GM19397 (cell line): ENCODE results near the gene IP6K3.

Experiments
- ATAC-seq: cut with Tn5 transposase; IDR thresholded peaks from one replicate; pipeline ENCODE4 v1.9.1; 2021; ENCODE audit warnings: mild to moderate bottlenecking, moderate library complexity; ENCODE audit not compliant: unreplicated experiment

Gene IP6K3, protein sequence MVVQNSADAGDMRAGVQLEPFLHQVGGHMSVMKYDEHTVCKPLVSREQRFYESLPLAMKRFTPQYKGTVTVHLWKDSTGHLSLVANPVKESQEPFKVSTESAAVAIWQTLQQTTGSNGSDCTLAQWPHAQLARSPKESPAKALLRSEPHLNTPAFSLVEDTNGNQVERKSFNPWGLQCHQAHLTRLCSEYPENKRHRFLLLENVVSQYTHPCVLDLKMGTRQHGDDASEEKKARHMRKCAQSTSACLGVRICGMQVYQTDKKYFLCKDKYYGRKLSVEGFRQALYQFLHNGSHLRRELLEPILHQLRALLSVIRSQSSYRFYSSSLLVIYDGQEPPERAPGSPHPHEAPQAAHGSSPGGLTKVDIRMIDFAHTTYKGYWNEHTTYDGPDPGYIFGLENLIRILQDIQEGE

DNA sequence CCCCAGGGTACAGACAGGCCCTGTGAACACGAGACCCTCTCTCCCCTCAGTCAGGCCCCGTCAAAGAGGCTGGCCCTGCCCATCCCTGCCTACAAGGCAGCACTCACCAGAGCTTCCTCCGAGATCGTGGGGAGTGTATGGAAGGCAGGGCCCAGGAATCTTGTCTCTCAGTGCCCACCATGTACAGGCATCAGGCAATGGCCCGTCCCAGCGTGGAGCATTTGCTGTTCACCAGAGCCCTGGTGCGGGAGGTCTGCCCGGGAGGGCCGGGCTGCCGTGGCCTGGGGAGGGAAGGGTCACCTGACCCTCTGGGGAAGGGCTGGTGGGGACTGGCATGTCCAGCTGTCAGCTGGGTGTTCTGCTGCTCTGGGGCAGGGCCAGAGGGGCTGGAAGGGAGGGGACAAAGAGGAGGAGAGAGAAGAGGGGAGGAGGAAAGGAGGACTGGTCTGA, at the start of gene IP6K3:
Gene IP6K3, minus strand, starts transcription at position 255 of the 450 bp plus-strand sequence. CDS start 11,429 bp downstream, outside the sequence.
- no peak for ATAC-seq

DNA sequence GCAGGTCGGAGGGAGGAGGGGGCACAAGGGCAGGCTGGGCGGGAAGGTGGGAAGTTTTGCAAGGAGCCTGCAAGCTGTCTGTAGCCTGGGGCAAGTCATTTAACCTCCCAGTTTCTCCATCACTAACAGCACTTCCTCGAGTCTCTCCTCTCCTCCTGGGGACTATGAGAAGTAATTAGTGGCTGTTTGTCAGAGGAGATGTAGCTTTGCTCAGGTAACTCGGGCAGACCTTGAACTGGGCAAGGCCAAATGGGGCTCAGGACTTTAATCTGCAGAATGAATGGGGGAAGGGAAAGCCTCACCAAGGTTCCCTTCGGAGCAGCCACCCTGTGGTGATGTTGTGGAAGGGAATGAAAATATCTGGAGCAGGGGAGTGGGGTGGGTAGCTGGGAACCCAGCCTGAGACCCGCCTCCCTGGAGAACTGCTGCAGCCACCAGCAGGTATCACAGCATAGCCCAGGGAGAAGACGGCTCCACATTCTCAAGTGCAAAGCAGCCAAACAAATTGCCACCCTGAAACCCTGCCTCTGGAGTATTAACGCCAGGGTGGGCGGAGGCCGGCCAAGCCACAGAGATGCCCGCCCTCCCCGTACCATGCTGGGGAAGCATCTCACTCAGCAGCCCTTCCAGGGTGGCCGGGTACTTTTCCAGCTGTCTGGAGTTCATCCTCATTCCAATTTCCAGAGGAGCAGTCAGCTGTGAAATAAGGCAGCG, 48.4 kb upstream of the IP6K3 start:
- ATAC-seq: no peak

DNA sequence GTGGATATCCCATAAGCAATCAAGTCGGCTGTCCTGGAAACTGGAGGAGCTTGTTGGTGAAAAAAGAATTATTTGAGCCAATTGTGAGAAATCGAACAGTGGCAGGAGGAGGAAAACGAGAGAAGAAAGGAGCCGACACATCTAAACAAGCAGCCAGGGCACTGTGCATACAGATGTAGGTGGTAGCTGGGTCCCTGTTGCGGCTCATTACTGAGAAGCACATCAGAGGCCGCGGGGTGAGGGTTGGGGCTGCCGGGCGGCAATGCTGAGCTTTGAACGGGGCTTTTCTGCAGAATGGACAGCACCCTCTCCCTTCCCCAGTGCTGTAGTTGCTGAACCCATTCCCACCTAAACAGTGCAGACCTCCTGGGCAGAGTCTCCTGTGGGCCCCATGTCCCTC, 46.3 kb upstream of the IP6K3 start:
- no peak for ATAC-seq

DNA sequence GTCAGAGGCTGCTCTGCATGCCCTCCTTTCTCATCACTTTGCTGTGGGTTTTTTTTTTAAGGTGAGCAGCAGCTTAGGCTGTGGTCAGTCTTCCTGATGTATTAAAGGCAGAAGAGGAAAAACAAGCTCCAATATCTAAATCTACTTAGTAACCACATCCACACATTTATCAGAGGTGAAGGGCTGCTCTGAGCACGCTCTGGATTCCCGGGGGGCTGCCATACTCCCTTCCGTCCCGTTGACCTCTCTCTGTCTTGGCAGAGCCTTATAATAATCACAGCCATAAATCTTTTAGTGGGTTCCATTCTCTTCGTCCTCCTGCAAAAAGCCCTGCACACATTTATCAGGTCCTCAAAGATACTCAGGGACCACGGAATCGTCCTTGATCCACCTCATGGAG, 44.9 kb upstream of the IP6K3 start:
- no peak for ATAC-seq

DNA sequence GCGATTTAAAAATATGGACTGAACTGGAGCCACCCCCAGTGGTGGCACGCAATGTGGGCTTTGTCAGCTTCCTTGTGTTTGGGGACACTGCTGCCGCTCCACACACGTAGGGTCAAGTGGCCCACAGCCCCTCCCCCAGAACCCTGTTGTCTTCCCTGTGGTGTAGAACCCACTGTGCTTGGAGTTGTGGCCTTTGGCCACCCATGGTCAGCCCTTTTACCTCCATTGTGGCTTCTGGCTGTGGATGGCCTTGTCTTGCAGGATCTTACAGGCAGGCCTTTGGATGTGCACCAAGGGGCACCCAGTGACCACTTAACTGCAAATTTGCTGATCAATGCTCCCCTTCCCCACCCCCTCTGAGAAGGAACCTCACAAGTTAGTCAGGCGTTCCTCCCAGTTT, 44.2 kb upstream of the IP6K3 start:
- ATAC-seq: no peak

DNA sequence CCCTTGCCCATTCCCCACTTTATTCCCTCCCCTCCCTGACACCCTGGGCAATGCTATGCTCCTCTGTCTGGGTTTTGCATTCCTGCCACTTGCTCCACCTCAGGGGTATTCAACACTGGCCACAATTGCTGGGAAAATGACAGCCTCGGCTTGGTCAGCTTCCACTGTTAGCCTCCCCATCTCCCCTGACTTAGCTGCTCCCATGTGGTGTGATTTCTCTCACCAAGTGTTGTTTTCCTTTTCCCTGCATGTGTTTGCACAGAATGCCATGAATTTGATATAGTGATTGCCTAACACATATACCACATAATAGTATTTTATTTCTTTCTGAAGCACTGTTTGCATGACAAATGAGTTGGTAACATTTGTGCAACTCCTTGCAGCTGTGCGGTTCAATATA, 43.7 kb upstream of the IP6K3 start:
- ATAC-seq: no peak

DNA sequence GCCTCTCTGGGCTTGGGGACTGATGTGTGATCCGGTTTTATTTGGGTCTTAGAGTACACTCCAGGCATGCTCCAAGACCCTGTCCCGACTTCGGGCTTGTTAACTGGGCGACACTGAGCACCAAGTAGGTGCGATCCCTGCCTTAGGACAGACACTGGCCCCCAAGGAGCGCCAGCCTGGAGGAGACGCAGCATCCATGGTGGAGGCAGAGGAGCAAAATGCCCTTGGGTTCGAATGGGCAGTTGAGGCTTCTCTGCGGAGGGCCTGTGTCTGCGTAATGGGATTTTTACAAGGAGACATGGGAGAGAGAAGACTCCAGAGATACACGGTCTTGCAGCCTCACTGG, 42.8 kb upstream of the IP6K3 start:
- ATAC-seq: no peak

DNA sequence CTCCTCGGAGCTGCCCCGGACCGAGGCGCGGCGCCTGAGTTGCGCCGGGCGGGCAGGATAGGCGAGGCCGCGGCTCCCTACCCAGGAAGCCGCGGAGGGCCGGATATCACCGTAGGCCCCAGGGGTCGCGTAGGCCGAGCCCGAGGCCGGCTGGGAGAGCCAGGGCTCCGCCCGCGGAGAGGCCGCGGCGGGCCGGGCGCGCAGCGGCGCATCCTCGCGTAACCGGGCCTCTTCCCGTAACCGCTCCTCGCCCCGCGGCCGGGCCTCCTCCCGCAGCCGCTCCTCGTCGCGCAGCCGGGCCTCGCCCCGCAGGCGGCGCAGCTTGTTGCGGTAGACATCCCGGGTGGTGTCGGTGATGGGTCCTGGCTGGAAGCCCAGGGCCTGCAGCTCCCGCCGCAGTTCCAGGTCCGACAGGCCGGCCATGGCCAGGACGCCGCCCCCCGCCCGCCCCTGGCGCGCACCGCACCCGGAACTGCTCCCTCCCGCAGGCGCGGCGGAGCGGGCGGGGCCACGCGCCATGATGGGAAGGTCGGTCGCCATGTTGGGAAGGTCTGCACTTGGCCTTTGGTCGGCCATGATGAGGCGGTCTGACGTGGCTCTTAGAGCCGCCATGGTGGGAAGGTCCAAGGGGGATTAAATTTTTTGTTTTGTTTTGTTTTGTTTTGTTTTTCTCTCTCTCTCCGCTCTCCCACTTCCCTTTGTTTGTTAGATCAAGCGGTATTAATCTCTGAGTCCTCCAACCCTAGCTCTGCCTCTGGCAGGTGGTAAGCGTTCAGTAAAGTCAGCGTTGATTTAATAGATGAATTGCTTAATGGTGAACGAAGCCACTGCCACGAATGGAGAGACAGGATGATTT, 42.2 kb upstream of the IP6K3 start, which contains the start of gene LEMD2:
Gene LEMD2, minus strand, starts transcription at position 437 of the 856 bp plus-strand sequence. Its CDS starts 14 bp downstream, at position 423.
- ATAC-seq: peak; percentile 89

DNA sequence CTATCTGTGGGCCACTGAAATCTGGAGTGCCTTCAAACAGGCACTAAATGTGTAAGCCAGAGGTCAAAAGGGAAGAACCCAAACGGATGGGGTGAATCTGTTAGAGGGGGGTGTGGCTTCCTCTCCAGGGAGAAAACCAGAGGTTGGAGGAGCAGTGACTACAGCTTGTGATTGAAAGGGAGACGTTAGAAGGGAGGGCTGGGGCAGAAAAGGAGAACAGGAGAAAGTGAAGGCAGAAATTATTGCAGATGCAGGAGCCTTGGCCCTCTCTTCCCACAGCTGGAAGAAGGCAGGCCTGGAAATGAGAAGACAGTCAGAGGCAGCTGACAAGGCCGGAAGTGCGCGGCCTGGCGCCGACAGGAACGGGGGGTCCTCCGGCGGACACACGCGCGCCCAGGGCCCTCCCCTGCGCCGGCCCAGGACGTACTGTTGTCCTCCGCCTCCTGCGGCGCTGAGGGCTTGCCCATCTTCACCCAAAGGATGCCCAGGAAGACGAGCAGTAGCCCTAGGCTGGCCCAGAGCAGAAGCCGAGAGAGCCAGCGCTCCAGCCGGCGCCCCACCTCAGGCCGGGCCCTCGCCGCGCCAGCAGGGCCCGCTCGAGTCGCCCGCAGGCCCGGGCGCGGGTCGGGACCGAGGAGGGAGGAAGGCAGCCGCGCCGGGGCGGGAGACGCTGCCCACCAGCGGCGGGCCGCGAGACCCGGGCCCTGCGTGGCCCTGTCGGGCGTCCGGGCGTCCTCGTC, 41.4 kb upstream of the IP6K3 start:
- ATAC-seq: peak; percentile 41

DNA sequence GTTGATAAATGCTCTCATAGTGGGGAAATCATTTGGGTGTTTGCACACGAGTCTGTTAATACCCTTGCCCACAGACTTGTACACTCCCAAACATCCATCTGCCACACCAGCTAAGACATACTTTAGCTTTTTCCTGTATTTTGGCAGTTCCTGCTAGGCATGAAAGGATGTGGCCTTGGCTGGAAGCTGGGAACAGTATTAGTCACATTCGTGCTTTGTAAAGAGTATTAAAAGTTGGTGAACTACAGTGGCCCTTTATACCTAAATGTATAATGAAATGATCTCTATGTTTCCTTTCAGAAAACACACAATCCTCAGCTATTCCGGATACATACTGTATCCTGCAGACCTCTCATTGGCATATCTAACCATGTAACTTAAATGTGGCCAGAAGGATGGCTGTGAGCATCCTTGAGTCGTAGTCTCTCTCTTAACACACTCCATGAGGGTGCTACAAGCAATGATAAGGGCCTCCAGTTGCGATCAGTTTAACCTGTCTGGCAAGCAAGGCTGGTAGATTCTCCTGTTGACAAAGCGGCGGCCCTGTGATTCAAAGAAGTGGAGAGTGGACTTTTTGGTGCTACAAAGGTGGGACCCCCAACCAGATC, 40.7 kb upstream of the IP6K3 start:
- no peak for ATAC-seq

DNA sequence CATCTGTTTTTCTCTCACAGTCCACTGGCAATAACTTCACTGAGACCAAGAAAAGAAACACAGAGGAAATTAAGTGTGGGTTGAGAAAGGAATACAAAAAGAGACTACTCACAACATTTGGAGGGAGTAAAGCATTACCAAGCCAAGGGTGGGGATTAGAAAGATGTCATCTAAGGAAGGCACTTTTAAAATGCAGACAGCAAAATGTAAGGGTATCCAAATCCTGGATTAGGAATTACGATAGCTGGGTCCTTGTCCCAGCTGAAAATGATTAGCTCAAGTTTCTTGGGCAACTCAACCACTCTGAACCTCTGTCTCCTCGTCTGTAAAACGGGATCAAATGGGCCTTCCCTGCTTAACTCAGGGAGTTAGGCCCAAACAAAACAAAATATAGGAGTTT, 40.0 kb upstream of the IP6K3 start:
- no peak for ATAC-seq

DNA sequence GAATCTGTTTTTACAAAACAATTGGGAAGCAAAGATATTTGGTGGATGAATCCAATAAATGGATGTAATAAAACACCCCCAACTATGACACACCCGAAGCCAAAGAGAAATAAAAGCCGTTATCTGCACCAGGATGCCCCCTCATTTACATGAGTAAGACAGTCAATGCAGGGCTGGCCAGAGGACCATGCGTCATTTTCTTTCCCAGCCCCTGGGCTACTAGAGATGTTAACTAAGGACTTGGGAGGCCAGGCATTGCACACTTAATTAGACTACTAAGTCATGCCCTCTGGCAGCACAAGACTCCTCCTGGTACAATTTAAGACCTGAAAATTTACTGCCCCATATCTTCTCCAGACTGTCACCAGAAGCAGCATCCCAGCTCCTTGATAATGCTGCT, 39.1 kb upstream of the IP6K3 start:
- no peak for ATAC-seq

DNA sequence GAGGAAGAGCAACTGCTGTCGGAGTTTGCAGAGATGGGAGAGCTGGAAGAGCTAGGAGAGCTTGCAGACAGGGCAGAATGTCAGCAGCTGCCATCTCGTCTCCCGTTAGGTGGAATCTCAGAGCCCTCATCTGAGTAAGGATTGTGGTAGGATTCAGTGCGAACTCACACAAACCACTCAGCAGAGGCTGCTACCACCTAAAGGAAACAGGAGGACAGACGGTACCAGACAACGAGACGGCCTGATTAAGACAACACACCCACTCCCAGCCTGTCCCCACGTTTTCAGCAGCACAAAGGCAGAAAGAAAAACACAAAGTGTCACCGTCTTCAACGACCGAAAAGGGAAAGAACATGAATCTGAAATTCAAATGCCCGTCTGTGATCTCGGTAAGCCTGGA, 38.1 kb upstream of the IP6K3 start:
- ATAC-seq: no peak

DNA sequence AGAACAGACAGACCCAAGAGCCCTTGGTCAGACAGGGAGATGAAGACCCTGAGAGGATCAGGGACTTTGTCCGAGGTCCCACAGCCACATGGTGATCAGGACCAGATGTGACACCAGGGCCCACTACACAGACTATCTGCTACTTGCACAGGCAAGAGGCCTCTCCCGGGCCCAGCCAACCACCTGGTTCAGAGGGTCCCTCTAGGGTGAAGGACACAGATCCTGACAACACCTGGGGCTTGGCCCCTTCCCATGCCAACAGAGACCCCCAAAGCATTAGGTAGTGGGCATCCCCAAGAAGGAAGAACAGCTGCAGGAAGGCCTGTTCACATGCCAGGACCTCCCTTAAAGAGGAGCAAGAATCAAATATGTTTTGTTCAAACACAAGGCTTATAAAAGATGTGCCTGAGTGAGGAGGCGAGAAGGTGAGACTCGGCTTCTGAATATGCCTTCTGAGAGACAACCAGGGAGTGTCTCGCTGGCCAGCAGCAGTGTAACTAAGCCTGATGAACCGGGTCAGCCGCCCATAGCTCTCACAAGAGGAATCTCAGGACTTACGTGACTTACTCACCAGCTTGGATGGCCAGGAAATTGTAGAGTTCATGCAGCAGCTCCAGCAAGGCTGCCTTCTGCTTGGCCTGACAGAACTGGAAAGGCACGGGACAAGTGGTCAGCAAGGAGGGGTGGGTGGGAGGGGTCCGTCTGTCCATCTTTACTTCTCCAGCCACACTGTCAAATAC, 37.2 kb upstream of the IP6K3 start:
- ATAC-seq: no peak

DNA sequence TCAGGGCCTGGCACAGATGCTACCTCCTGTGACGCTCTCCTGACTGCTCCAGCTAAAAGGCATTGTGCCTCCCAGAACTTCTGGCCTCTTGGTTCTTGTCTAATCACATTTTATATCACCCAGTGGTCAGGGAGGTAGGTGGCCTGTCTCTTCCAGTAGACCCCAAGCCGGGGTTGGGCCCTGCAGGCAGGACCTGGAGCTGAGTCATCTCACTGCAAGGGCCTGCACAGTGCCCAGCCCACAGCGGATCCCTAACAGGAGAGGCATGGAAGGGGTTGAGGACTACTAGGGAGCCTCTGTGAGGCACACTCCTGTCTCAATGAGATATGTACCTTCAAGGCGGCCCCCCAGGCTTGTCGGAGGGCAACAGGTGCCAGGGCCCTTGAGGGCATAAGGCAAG, 35.9 kb upstream of the IP6K3 start:
- ATAC-seq: no peak

DNA sequence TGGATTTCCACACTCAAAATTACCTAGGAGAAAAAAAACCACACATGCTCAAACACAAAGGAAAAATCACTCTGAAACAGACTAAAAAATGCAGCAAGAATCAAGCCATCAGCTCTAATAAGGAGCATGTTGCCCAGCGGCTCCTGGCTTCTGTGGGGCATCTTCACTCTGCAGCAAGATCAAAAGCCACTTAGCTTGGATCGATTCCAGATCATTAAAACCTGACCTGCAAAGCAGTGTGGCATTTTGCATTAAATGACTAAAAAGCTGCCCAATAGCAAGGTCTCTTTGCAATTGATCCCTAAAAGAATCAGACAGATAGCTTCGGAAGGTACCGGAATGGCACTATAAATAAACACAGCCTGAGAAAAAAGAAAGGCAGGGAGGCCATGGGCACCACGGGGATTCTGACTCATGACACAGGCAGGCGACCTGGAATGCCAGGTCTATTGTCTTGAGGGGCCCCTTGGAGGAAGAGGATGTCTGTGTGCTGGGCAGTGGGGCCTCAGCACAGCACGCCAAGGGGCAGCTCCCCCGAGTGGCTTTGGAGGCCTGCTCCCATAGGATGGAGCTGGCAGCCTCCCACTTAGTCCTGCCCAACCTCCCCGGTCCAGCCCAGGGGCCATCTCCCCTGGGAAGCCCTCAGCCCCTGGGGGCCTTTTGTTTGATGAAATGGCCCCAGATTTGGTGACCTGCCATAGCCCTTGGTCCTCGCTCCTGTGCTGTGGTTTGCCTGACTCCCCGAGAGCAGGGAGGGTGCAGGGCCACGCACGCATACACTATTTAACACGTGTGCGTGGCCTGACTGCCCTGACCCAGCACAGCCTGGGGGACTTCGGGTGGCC, 34.6 kb upstream of the IP6K3 start:
- no peak for ATAC-seq

DNA sequence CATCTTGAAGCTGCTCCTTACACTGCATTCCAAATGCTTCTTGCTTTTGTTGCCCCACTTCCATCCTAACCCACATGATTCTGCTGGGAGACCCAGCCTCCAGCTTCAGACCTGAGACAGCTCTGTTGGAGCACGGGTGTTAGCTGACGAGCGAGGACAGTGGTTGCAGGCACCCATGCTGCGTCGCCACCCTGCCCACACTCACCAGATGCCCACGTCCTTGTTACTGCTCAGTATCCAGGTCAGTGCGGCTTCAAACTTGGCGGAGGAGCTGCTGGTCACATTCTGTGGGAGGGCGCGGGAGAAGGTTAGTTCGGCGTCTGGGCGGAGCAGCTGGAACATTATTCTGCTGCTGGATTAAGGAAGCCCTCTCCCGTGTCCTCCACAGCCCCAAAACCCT, 33.2 kb upstream of the IP6K3 start:
- no peak for ATAC-seq

DNA sequence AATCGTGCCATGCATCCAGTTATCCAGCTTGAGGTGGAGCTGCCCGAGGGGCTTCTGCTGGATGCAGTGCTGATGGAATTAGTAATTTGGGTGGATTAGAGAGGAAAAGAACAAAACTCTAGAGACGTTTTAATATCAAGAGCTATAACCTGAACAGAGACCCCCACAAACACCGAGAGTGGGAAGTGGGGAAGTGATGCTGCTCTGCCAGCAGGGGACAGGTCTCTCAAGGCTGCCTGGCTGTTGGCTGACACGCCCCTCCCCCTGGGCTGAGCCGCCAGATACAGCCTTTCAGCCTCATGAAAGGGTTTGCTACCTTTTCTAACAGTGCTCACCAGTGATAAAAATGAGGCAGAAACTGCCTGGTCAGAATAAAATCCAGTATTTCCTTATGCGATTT, 32.6 kb upstream of the IP6K3 start:
- ATAC-seq: no peak
